HG03442 (cell line): ENCODE data around the gene GAS5.
"Not testable (repeated sequence)": the region's sequence is repeated elsewhere in the genome, so short reads cannot be mapped to it uniquely, and the experiment has no call there.

Source experiments
- ATAC-seq: cut with Tn5 transposase; IDR thresholded peaks from one replicate; pipeline ENCODE4 v1.9.1; 2021; ENCODE audit warnings: mild to moderate bottlenecking, moderate library complexity; ENCODE audit not compliant: unreplicated experiment

Gene GAS5

GRCh38 chr1:173867753-173868265 is at the start of gene GAS5:
GAS5 (minus strand) TSS chr1:173867989.
- peak; percentile 60 for ATAC-seq

- ATAC-seq, result no peak
These were observed 49.4 kb upstream of the GAS5 start, which contains the start of gene SERPINC1 for GRCh38 chr1:173917149-173917548. SERPINC1 (minus strand) TSS chr1:173917327; CDS start chr1:173917259, 68 bp downstream.

DNA sequence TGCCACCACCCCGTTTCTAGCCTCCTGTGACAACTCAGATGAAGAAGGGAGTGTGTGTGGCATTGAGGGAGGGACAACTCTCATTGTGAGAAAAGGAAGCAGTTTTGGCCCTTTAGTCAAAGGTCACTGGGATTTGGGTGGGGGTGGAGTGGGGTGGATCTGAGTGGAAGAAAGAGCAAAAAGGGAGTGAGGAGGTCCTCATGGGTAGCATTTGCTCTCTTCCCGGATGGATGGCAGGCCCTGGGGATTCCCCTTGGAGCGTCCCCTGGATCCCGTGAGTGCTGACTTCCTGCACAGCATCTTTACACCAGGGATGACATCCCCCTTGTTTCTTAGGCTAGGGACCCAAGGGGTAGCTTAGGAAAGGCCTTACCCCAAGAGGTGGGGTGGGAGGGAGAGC is 48.9 kb upstream of the GAS5 start:
- no peak for ATAC-seq

DNA sequence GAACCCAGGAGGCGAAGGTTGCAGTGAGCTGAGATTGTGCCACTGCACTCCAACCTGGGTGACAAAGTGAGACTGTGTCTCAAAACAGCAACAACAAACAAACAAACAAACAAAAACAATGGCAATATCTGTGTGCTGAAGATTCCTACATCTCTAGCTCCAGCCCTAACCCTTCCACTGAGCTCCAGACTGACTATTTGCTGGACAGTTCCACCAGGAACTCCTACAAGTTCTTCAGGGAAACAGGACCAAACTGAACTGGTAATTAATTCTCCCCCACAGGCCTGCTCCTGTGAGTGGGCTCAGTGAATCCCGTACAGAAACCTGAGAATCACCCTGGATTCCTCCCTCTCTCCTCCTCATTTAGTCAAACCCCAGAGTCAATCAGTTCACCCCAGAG is 47.8 kb upstream of the GAS5 start:
- ATAC-seq, result no peak

DNA sequence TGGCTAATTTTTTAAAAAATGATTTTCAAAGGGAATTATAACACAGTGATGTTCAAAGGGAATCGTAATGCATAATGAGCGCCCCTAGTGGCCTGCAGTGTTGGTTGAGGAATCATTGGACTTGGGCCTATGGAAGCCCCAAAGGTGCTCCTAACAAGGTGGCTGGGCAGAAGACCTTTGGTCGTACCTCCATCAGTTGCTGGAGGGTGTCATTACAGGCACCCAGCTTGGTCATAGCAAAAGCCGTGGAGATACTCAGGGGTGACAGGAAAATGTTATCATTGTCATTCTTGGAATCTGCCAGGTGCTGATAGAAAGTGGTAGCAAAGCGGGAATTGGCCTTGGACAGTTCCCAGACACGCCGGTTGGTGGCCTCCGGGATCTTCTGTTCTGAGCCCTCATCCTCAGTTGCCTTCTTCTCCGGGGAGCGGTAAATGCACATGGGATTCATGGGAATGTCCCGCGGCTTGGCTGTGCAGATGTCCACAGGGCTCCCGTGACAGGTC is 46.6 kb upstream of the GAS5 start:
- no peak for ATAC-seq

GRCh38 chr1:173913111-173913510 is 45.3 kb upstream of the GAS5 start:
- ATAC-seq, result no peak

DNA sequence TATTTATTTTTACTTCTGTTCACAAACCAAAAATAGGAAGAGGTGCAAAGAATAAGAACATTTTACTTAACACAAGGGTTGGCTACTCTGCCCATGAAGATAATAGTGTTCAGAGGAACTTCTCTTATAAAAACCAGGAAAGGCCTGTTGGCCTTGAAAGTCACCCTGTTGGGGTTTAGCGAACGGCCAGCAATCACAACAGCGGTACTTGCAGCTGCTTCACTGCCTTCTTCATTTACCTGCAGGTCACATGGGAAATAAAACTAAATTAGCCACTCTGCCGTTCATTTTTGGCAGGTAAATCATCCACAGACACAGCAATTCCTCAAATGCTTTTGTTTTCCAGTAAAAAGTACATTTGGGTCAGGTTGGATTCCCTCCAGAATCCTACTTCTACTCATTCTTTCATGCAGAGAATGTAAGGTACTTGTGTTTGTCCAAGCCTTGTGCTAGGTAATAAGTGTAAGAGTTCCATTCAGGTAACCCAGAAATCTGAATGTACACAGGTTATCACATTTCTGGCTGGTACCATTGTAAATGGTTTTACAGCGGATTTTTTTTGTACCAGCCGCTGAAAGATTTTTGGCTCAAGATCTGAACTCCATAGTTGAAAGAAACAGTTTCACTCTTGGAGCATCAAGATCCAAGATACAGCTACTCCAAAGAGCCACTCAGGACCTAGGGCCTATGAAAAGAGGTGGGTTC is 36.2 kb upstream of the GAS5 start:
- ATAC-seq, result no peak

GRCh38 chr1:173900992-173901391 is 33.2 kb upstream of the GAS5 start:
- ATAC-seq, result no peak

- ATAC-seq, result no peak
These were observed 32.6 kb upstream of the GAS5 start for GRCh38 chr1:173900427-173900826.

DNA sequence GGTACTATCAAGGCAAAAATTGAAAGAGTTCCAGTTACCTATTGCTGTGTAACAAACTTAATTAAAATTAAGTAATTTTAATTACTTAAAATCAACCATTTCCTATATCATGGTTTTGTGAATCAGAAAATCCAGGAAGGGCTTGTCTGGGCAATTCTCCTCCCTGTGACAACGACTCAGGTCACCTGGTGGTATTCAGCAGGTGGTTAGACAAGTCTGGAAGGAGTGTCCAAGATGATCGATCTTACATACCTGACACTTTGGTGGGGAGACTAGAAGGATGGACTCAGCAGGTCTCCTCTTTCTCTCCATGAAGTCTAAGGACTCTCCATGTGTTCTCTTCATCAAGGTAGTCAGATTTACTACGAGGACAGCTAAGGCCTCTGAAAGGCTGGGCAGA is 26.4 kb upstream of the GAS5 start:
- no peak for ATAC-seq

GRCh38 chr1:173893611-173894010 is 25.8 kb upstream of the GAS5 start:
- no peak for ATAC-seq

DNA sequence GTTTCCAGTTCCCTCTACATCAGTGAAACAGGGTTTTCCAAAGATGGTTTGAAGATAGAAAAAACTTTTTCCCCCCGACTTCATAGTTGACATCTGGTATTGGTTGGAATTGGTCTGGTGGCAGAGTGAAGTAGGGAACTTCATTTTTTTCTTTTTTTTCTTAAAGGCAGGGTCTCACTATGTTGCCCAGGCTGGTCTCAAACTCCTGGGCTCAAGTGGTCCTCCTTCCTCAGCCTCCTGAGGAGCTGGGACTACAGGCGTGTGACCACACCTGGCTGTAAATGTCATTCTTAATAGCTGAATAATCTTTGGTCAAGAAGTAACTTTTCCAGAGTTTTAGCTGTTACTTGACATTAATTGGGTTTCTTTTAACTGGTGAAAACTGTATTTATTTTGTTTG is 22.1 kb upstream of the GAS5 start:
- no peak for ATAC-seq

GRCh38 chr1:173888749-173889148 is 21.0 kb upstream of the GAS5 start:
- no peak for ATAC-seq

DNA sequence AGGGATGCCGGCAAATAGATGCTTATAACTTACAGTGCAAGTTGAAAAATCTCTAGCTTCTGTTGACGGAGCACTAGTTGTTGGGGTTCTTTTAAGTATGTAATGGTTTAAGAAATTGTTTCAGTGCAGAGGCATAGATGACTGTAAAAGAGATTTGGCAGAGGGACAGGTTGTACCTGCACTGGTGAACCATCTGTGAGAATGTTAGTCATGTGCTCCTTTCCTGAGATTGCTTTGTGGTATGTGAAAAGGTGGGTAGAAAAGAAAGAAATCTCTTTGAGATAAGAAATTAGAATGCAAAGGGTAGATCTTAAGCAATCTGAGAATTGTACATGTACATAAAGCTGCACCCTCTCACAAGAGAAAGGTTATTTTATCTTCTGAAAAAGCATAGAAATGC is 19.8 kb upstream of the GAS5 start:
- no peak for ATAC-seq

- no peak for ATAC-seq
These were observed 19.2 kb upstream of the GAS5 start for GRCh38 chr1:173886746-173887611.

GRCh38 chr1:173884701-173885100 is 16.9 kb upstream of the GAS5 start:
- no peak for ATAC-seq

DNA sequence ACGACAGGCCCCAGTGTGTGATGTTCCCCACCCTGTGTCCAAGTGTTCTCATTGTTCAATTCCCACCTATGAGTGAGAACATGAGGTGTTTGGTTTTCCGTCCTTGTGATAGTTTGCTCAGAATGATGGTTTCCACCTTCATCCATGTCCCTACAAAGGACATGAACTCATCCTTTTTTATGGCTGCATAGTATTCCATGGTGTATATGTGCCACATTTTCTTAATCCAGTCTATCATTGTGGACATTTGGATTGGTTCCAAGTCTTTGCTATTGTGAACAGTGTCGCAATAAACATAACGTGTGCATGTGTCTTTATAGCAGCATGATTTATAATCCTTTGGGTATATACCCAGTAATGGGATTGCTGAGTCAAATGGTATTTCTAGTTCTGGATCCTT is 13.3 kb upstream of the GAS5 start:
- ATAC-seq, result not testable (repeated sequence)

DNA sequence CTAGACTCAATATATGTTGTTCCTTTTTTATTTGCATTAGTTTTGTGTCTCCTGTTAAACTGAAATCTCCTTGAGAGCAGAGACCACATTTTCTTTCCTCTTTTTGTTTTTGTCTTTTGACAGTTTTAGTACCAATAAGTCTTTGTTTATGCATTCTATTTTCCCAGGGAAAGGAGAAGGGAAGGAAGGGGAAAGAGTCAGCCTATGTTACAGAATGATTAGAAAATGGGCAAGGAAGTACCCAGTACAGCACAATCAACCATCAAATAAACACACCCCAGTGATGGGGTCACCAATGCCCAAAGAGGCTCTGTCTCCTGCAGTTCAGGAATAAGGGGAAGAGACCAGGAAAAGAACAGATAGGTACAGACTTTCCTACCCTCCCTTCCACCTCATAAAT is 10.5 kb upstream of the GAS5 start:
- no peak for ATAC-seq

DNA sequence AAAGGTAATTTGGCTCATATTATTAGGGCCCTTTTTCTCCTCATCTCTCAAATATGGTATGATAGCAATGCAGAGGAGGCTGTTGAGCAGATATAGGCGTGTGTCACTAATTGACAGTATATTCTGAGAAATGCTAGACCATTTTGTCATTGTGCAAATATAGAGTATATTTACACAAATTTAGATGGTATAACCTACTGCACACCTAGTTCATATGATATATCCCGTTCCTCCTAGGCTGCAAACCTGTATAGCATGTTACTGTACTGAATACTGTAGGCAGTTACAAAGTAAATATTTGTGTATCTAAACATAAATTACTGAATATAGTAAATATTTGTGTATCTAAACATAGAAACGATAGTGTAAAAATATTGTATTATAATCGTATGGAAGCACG is 8.9 kb upstream of the GAS5 start:
- no peak for ATAC-seq

DNA sequence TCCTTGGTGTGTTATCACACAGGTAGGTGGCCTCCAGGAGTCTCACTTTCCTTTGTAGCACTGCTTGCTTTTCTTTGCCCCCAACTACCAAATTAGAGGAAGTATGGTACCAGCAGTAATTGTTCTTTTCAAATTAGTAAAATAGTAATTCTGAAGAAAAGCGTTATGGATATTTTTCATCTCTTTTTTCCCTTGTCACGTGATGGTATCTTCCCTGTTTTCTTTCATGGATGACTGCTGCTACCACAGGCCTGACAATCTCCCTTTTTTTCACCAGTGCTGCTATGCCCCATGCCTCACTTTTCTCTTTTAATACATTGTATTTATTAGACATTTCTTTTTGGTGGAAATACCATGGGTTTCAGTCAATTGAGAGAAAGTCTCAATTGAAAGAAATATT is 3.7 kb upstream of the GAS5 start:
- no peak for ATAC-seq

DNA sequence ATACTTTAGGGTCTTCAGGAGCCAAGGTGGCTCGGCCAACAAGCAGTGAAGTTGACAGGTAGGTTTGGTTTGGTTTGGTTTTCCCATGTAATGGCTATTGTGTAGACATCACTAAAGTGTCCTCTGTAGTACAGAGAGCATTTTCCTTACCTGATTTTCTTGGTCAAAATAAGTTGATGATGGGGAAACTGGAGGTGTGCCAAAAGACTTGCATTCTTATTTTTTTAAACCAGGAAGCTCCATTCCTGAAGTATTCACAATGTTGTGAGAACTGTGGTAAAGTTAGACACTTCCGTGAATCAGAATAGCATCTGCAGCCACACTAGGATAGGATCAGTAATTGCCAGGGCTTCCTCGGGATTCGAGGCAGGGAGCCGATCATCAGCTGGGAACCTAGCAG is 3.3 kb upstream of the GAS5 start:
- ATAC-seq, result no peak
